Putamen (tissue), 1 donor: Measurements from ENCODE around the gene LONP1.
"Not testable (repeated sequence)": the region's sequence is repeated elsewhere in the genome, so short reads cannot be mapped to it uniquely, and the experiment has no call there.

Experiments used
- DNase-seq: peaks from one replicate; pipeline ENCODE4 v3.0.0-alpha.2; 2016; ENCODE audit warnings: low spot score

The LONP1 gene, protein sequence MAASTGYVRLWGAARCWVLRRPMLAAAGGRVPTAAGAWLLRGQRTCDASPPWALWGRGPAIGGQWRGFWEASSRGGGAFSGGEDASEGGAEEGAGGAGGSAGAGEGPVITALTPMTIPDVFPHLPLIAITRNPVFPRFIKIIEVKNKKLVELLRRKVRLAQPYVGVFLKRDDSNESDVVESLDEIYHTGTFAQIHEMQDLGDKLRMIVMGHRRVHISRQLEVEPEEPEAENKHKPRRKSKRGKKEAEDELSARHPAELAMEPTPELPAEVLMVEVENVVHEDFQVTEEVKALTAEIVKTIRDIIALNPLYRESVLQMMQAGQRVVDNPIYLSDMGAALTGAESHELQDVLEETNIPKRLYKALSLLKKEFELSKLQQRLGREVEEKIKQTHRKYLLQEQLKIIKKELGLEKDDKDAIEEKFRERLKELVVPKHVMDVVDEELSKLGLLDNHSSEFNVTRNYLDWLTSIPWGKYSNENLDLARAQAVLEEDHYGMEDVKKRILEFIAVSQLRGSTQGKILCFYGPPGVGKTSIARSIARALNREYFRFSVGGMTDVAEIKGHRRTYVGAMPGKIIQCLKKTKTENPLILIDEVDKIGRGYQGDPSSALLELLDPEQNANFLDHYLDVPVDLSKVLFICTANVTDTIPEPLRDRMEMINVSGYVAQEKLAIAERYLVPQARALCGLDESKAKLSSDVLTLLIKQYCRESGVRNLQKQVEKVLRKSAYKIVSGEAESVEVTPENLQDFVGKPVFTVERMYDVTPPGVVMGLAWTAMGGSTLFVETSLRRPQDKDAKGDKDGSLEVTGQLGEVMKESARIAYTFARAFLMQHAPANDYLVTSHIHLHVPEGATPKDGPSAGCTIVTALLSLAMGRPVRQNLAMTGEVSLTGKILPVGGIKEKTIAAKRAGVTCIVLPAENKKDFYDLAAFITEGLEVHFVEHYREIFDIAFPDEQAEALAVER

DNA sequence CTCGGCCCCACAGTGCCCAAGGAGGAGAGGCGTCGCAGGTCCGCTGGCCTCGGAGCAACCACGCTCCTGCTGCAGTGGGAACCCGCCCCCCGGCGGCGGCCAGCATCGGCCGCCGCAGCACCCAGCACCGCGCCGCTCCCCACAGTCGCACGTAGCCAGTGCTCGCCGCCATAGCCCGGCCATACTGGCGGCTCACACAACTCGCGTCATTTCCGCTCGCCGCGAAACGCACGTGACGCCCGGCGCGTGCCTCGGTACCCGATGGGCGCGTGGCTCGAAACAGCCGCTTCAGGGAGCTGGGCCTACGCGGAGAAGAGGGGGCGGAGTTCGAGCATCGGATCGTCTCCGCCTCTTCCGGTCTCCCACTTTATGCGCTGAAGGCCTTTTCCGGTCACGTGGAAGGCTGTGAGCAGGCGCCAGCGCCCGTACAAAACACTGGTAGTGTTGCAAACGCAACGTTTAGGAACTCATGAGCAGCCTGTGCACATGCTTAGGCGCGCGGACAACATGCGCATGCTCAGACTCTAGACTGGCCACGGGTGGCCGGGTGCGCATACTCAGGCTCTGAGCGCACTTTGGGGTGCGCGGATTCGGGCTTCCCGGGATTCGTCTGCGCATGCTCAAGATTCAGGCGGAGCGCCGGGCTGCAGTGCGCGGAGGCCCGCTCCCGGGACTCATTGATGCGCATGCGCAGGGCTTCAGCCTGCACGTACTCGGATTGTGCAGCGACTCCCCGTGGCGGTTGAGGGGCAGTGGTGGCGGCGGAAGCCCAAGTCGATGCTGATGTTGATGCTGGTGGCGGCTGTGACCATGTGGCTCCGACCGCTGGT, at the start of gene LONP1, which contains the start of gene CATSPERD:
TSS of gene LONP1 (minus strand) at position 186 of the 830 bp plus-strand sequence. CDS start at position 172, 14 bp downstream.
TSS of gene CATSPERD (plus strand) at position 677 of the 830 bp plus-strand sequence. CDS start at position 778, 101 bp downstream.
- DNase-seq, result peak; percentile 98

DNA sequence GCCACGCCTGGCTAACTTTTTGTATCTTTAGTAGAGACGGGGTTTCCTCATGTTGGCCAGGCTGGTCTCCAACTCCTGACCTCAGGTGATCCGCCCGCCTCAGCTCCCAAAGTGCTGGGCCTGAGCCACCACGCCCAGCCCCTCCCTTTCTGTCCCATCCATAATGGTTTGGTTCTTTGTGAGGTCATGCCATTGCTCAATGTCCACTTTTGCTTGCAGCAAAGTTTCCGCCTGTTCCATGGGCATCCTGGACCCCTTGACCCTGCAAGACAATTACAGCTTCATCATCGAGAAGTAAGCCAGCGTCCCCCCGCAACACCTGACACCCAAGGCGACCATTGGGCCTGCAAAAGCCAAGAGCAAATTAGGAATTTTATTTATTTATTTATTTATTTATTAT, 48.0 kb upstream of the LONP1 start:
- no peak for DNase-seq

DNA sequence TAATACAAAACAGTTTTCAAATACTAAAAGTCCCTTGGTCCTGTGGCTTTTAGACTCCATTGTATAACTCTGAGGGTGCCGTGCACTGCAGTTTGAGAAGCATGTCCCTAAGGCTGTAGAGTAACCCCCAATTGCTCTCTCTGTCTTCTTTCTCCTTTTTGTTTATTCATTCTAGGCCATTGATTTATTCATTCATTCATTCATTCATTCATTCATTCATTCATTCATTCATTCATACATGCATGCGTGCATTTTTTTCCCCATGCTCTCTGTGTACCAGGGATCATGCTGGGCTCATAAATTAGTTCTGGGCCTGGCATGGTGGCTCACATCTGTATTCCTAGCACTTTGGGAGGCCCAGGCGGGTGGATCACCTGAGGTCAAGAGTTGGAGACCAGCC, 45.3 kb upstream of the LONP1 start:
- DNase-seq, result no peak

GRCh38 chr19:5762608-5763217, 42.8 kb upstream of the LONP1 start:
- DNase-seq, result no peak

DNA sequence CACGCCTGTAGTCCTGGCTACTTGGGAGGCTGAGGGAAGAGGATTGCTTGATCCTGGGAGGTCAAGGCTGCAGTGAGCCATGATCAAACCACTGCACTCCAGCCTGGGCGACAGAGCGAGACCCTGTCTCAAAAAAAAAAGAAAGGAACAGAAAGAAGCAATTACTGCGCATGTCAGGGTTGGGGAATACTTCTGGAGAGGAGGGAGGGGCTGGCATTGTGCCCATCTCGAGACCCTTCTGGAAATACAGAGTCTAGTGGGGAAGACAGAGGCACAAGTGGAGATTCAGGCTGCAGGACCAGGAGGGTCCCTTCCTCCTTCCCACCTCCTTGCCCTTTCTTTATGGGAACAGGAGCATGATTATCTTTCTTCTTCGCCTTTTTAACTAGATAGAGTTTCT, 33.8 kb upstream of the LONP1 start:
- no peak for DNase-seq

GRCh38 chr19:5751709-5752108, 31.8 kb upstream of the LONP1 start:
- DNase-seq, result no peak

- DNase-seq, result no peak
Observed at GRCh38 chr19:5749505-5749904, 29.6 kb upstream of the LONP1 start.

- not testable (repeated sequence) for DNase-seq
Observed at GRCh38 chr19:5748920-5749319, 29.0 kb upstream of the LONP1 start.

DNA sequence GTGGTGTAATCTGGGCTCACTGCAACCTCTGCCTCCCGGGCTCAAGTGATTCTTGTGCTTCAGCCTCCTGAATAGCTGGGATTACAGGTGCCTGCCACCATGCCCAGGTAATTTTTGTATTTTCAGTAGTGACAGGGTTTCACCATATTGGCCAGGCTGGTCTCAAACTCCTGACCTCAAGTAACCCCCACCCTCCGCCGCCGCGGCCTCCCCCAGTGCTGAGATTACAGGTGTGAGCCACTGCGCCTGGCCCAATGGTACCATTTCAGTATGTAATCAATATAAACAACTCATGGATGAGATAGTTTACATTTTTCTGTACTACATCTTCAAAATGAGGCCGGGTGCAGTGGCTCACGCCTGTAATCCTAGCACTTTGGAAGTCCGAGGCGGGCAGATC, 25.1 kb upstream of the LONP1 start:
- DNase-seq, result not testable (repeated sequence)

DNA sequence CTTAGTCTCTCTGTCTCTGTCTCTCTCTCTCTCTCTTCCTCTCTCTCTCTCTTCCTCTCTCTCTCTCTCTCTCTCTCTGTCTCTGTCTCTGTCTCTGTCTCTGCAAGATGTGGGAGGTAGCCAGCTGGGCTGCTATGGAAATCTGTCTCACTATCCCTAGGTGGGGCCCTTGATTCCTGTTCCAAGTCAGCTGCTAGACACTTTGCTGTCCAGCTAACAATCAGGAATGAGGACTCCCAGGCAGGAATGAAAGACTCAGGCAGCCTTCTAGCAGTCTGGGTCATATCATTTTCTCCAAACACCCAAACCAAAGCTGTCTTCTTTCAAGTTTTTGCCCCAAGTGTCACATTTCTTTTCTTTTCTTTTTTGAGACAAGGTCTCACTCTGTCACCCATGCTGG, 23.7 kb upstream of the LONP1 start:
- DNase-seq, result no peak

DNA sequence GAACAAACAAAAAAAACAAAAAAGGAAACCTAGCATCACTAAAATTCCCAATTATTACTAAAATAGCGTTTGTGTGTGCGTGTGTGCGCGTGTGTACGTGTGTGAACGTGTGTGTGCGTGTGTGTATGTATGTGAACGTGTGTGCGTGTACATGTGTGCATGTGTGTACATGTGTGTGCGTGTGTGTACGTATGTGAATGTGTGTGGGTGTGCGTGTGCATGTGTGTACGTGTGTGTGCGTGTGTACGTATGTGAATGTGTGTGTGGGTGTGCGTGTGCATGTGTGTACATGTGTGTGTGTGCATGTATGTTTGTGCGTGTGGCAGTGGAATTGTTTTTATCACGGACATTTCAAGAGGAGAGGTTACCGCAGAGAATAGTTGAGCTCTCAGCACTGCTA, 22.1 kb upstream of the LONP1 start:
- no peak for DNase-seq

- no peak for DNase-seq
Observed at GRCh38 chr19:5738423-5738822, 18.5 kb upstream of the LONP1 start.

- DNase-seq, result not testable (repeated sequence)
Observed at GRCh38 chr19:5733172-5733571, 13.2 kb upstream of the LONP1 start.

DNA sequence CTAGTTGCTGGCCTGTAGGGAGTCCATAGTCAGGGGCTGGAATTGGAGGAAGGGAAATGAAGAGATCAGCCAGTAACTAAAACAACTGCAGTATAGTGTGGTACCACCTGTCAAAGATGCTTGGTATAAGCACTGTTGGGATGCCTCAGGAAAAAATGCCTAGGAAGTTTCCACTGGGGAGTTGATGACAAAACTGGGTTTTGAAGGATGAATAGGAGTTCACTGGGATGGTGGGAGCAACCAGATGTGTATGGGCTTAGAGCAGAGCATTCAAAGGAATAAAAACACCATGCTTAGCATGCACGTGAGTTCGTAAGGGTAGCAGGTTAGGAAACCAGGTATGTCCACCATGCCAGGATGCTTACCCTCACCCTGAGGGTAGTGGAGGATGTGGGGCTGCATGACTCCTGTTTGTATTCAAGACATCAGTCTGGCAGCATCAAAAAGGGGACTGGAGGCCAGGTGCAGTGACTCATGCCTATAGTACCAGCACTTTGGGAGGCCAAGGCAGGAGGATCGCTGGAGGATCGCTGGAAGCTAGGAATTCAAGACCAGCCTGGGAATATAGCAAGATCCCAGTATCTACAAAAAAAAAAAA, 7.6 kb upstream of the LONP1 start:
- DNase-seq, result no peak

GRCh38 chr19:5719274-5719960, 529 bp downstream of the LONP1 start:
- peak; percentile 16 for DNase-seq

DNA sequence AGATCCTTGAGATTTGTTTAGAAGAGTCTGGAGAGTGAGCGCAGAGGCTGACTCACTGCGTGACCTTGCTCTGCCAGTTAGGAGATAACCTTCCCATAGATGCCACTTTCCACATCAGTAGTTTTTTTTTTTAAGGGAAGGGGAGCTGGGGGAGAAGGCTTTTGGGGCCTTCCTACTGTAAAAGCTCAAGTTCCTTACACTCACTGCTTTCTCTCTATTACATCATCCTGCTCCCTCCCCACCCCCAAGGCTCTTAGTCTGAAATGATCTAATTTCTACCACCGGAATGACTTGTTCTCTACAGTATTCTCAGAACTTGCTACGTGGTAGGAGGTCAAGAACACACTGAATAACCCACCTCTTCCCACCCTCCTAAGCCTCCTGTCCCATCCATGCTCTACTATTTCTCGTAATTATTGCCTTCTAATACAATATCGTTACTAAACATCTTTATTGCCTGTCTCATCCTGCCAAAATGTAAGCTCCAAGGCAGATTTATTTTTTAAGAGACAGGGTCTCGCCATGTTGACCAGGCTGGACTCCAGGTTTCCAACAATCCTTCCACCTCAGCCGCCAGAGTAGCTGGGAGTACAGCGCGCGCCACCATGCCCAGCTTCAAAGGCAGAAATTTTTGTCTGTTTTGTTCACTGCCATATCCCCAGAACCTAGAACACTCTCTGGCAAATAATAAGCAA, 1.2 kb downstream of the LONP1 start:
- no peak for DNase-seq

- no peak for DNase-seq
Observed at GRCh38 chr19:5718037-5718578, 1.8 kb downstream of the LONP1 start.

DNA sequence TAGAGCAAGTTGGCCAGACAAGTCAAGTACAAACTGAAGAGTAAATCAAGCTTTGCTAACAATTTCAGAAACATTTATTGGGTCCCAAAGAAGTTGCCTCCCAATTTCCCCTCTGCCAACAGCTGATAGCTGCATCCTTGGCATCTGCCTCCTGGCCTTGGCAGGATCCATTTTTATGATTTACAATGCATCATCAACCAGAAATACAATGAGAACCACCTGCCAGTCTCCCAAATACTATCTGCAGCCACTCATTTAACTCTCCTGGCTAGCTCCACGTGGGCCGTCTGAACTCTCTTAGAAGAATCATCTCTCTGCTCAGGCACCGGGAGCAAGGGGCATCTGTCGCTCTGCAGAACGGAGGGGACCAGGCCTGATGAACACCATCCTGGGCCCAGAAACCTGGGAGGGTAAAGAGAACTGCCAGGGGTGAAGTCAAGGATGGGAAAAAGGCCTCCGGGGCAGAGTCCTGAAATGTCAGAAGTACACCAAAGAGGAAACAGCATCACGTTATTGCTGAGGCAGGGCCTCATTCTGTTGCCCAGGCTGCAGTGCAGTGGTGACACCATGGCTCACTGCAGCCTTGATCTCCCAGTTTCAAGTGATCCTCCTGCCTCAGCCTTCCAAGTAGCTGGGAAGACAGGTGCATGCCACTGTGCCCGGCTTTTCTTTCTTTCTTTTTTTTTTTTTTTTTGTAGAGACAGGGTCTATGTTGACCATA, 2.6 kb downstream of the LONP1 start:
- no peak for DNase-seq

- DNase-seq, result no peak
Observed at GRCh38 chr19:5714816-5715215, 5.1 kb downstream of the LONP1 start.
